K562 (cell line): ENCODE results near the gene MEX3A. TPM values are rescaled to one million over a fixed set of nuclear protein-coding genes. Genes with fewer than 3 reads are reported as not detected.

Experiments used
- ATAC-seq: fragments of 200-7000 bp; cut with Tn5 transposase; 3 replicates; pipeline ENCODE4 v1.9.1; 2020; ENCODE audit warnings: moderate library complexity
- BruUV-seq: library from RNA; stranded (reverse); fragments of 400-500 nt; replicated peaks from 2 replicates; lab custom pipeline; 2021; lab: Mats Ljungman, UMichigan
- CTCF ChIA-PET: fragments of 300-600 bp; formaldehyde crosslinking; extraction: SDS; loops from one replicate; lab custom pipeline; 2021; ENCODE audit warnings: low intra/inter-chr PET ratio; lab: Yijun Ruan, JAX
- POLR2A ChIA-PET: fragments of 300-600, 350-650 bp; sonication (Branson Sonifier 250); formaldehyde crosslinking; extraction: SDS; loops from one replicate; lab custom pipeline; 2021; ENCODE audit warnings: antibody characterized with exemption, inconsistent platforms; lab: Yijun Ruan, JAX
- DNase-seq, 4 experiments: peaks; one replicate each; pipeline versions ENCODE4 v3.0.0 to v3.0.0-alpha.2; 2011 to 2018; ENCODE audit warnings: low spot score in 3 of 4, mixed read lengths in 3 of 4; ENCODE audit errors: extremely low read depth in 1 of 4
- FAIRE-seq: peaks from 2 replicates; lab custom pipeline; 2011; peaks lifted over from hg19 to GRCh38; lab: Jason Lieb, UNC
- H2AFZ ChIP-seq: 2 replicates; pipeline ENCODE4 v1.6.0; 2011; ENCODE audit warnings: low read depth, low read length, control low read depth, inconsistent platforms
- H3K27ac ChIP-seq: fragments of 200-600 bp; 3 replicates; pipeline ENCODE4 v1.8.0; 2011; ENCODE audit warnings: low read depth, mild to moderate bottlenecking, control low read depth, inconsistent platforms, low read length, moderate library complexity, mixed read lengths; ENCODE audit errors: extremely low read depth
- H3K27me3 ChIP-seq, 2 experiments: fragments of 300-600 bp in 1 of 2; 2 replicates in 1 of 2; 3 replicates in 1 of 2; pipeline versions ENCODE4 v1.6.0 to v1.8.0; 2011; ENCODE audit warnings: inconsistent platforms in 2 of 2, low read length in 2 of 2, mild to moderate bottlenecking in 1 of 2, mixed read lengths in 1 of 2, moderate library complexity in 1 of 2; ENCODE audit not compliant: control insufficient read depth in 2 of 2, insufficient read depth in 2 of 2
- H3K36me3 ChIP-seq: fragments of 300-600 bp; 3 replicates; pipeline ENCODE4 v1.8.0; 2011; ENCODE audit warnings: mild to moderate bottlenecking, low read length, inconsistent platforms; ENCODE audit not compliant: control insufficient read depth, insufficient read depth
- H3K4me1 ChIP-seq, 2 experiments: fragments of 200-600 bp in 1 of 2; replicated peaks in 1 of 2; 2 replicates in 1 of 2; 3 replicates in 1 of 2; pipeline versions ENCODE4 v1.5.1 to v1.8.0; 2011; ENCODE audit warnings: inconsistent platforms in 2 of 2, low read length in 2 of 2, mild to moderate bottlenecking in 1 of 2, mixed read lengths in 1 of 2, moderate library complexity in 1 of 2; ENCODE audit not compliant: control insufficient read depth in 2 of 2, insufficient read depth in 2 of 2
- H3K4me2 ChIP-seq: 2 replicates; pipeline ENCODE4 v1.6.1; 2011; ENCODE audit warnings: low read length, control low read depth, inconsistent platforms, mixed read lengths; ENCODE audit not compliant: insufficient read depth
- H3K4me3 ChIP-seq: fragments of 200-600 bp; sonication (generic), shearing (Covaris generic); 2 replicates; pipeline ENCODE4 v1.5.1; 2016; ENCODE audit warnings: control low read depth, inconsistent platforms
- H3K79me2 ChIP-seq: fragments of 200-600 bp; 3 replicates; pipeline ENCODE4 v1.8.0; 2011; ENCODE audit warnings: low read length, inconsistent platforms; ENCODE audit not compliant: control insufficient read depth, insufficient read depth
- H3K9ac ChIP-seq, 2 experiments: 2 replicates each; pipeline versions ENCODE4 v1.6.0 to v1.6.1; 2011; ENCODE audit warnings: low read depth in 2 of 2, low read length in 2 of 2, control low read depth in 1 of 2, inconsistent platforms in 1 of 2, mild to moderate bottlenecking in 1 of 2, mixed read lengths in 1 of 2; ENCODE audit not compliant: insufficient read depth in 1 of 2
- H3K9me1 ChIP-seq: one replicate; pipeline ENCODE4 v1.6.0; 2011; ENCODE audit warnings: inconsistent platforms, mild to moderate bottlenecking, low read length, moderate library complexity; ENCODE audit not compliant: control insufficient read depth, insufficient read depth
- H3K9me3 ChIP-seq: replicated peaks from 2 replicates; pipeline ENCODE4 v1.5.1; 2011; ENCODE audit warnings: low read depth, low read length, inconsistent platforms; ENCODE audit not compliant: control insufficient read depth, insufficient read depth
- H4K20me1 ChIP-seq: replicated peaks from 2 replicates; pipeline ENCODE4 v1.6.1; 2011; ENCODE audit warnings: low read length, inconsistent platforms, mixed read lengths; ENCODE audit not compliant: control insufficient read depth, insufficient read depth
- BCOR ChIP-seq: fragments of 450-650 bp; IDR thresholded peaks from 2 replicates; pipeline ENCODE4 v1.6.1; 2016
- GABPA ChIP-seq: fragments of 200-800 bp; sonication (Bioruptor generic); conservative IDR thresholded peaks from 2 replicates; pipeline ENCODE4 v1.6.1; 2016; ENCODE audit warnings: low read depth, missing genetic modification characterization, missing compliant biosample characterization
- KDM1A ChIP-seq, 2 experiments: fragments of 450-650 bp; IDR thresholded peaks; 2 replicates each; pipeline ENCODE4 v1.6.1; 2016; ENCODE audit warnings: mild to moderate bottlenecking in 2 of 2
- NFYB ChIP-seq: IDR thresholded peaks from 2 replicates; pipeline ENCODE4 v1.6.1; 2011; ENCODE audit warnings: mild to moderate bottlenecking, moderate library complexity; ENCODE audit not compliant: insufficient read length; ENCODE audit errors: extremely low read depth
- RBM25 ChIP-seq: fragments of 200-400 bp; formaldehyde crosslinking; IDR thresholded peaks from 2 replicates; pipeline ENCODE4 v1.6.1; 2018; ENCODE audit warnings: low read length, low read depth, moderate library complexity; ENCODE audit not compliant: severe bottlenecking
- RHOXF2B ChIP-seq: fragments of 250-450 bp; sonication (Bioruptor Pico); conservative IDR thresholded peaks from 2 replicates; pipeline ENCODE4 v1.5.1; 2021
- SRSF1 ChIP-seq: fragments of 200-400 bp; formaldehyde crosslinking; IDR thresholded peaks from 2 replicates; pipeline ENCODE4 v1.6.1; 2017; ENCODE audit warnings: mild to moderate bottlenecking, low read depth, low read length, moderate library complexity
- ZFP36 ChIP-seq: fragments of 150-350 bp; IDR thresholded peaks from 2 replicates; pipeline ENCODE4 v1.6.1; 2018; ENCODE audit warnings: low read length, low read depth; ENCODE audit not compliant: partially characterized antibody
- WGBS: fragments of 100-300 bp; shearing (Covaris generic); methylation state at CpG from one replicate; pipeline ENCODE4 v1.1.6; 2016; ENCODE audit warnings: low coverage, mixed read lengths; ENCODE audit not compliant: insufficient coverage; ENCODE audit errors: missing lambda C conversion rate; 5-methylcytosine and 5-hydroxymethylcytosine counted together
- in situ Hi-C: fragments of 300-500 bp; cut with MboI; formaldehyde crosslinking; loops from 4 replicates; pipeline ENCODE4 v1.15.0; 2018; ENCODE audit warnings: inconsistent platforms, mixed read lengths
- intact Hi-C: fragments of 100-400 bp; cut with micrococcal nuclease; formaldehyde crosslinking; loops from 2 replicates; pipeline ENCODE4 v1.14.2; 2022
- polyA plus RNA-seq, 8 experiments: library from polyadenylated mRNA; depleted of rRNA in 4 of 8; stranded (reverse) in 5 of 8; unstranded in 3 of 8; fragments of >200 nt; fragmentation: Nextera tagmentation in 2 of 8; fragmentation: Illumina TruSeq in 1 of 8; extraction: Ambion mirVana in 2 of 8; extraction: Trizol in 1 of 8; gene quantifications; 2 replicates each; pipeline versions ENCODE4 v1.2.1 to v1.2.3, GENCODE V29; 2011 to 2014; ENCODE audit warnings: inconsistent platforms in 1 of 8, missing spikeins in 1 of 8
- total RNA-seq, 7 experiments: library from RNA; depleted of rRNA in 6 of 7; stranded (reverse); fragments of >200 nt in 6 of 7; fragmentation: Illumina TruSeq in 2 of 7; extraction: Trizol in 2 of 7; gene quantifications; 2 replicates each; pipeline versions ENCODE4 v1.2.1 to v1.2.3, GENCODE V29; 2011 to 2021; ENCODE audit warnings: low replicate concordance in 1 of 7
- TF ChIP-seq, protein P1 (sequence below): fragments of 450-650 bp; conservative IDR thresholded peaks from 2 replicates; pipeline ENCODE4 v1.6.1; 2016; ENCODE audit warnings: missing genetic modification characterization, low read depth, mild to moderate bottlenecking, missing compliant biosample characterization, moderate library complexity

Gene MEX3A
- total and polyA plus RNA-seq, 9 of the 15 experiments (the other 6 are each of a cell fraction or from before 2014, with no cell fraction given) = 0.36 to 13.7 (median 5.2) TPM

GRCh38 chr1:156122086-156122485 lies 39.8 kb upstream of the MEX3A start:
- H3K9me1 ChIP-seq = peaks cover 6% of the 10 kb centered on the region
- H3K36me3 ChIP-seq = peaks cover 34% of the 10 kb centered on the region; the same call in 2 of the 3 replicates
- ATAC-seq = no peak
- peaks cover 34% of the 10 kb centered on the region for H4K20me1 ChIP-seq
- POLR2A ChIA-PET = interaction anchor here (1.2 to 3.8 kb wide), 5 partner anchors 10 to 23 kb away, joined by 4 to 25 read pairs (median 8); no protein-coding TSS in a partner anchor
- no peaks in the 10 kb centered on the region for H3K27me3 ChIP-seq
- no peak overlapping the region; the same call in 1 of the 2 replicates for H2AFZ ChIP-seq
- CTCF ChIA-PET = interaction anchor here (1.9 kb wide), 1 partner anchor 26 kb away, joined by 4 read pairs; no protein-coding TSS in a partner anchor
- no peaks in the 10 kb centered on the region for H3K9me3 ChIP-seq
- H3K4me3 ChIP-seq = no peak overlapping the region; the same call in 1 of the 2 replicates
- in situ Hi-C loops = no loop called here
- H3K9ac ChIP-seq = peak overlapping the region; percentile 75 to 89; a peak in 3 of 4 replicates
- H3K4me1 ChIP-seq = peaks cover 80 to 90% of the 10 kb centered on the region in 2 experiments
- H3K27ac ChIP-seq = peak overlapping the region; percentile 99
- WGBS = 59% methylated on average over 4 of the region's 4 CpGs
- TF ChIP-seq RBM25 = peak; percentile 40
- peak; percentile 68; the same call in 1 of the 2 replicates for TF ChIP-seq BCOR
- TF ChIP-seq GABPA (tag) = 0 out of 2 replicates have a peak, but pooled peaks have one; percentile 8
- peak; percentile 76 for TF ChIP-seq ZFP36
- TF ChIP-seq SRSF1 = no peak
- TF ChIP-seq NFYB = no peak
- TF ChIP-seq, protein P1, sequence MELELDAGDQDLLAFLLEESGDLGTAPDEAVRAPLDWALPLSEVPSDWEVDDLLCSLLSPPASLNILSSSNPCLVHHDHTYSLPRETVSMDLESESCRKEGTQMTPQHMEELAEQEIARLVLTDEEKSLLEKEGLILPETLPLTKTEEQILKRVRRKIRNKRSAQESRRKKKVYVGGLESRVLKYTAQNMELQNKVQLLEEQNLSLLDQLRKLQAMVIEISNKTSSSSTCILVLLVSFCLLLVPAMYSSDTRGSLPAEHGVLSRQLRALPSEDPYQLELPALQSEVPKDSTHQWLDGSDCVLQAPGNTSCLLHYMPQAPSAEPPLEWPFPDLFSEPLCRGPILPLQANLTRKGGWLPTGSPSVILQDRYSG (tag) = no peak
- TF ChIP-seq KDM1A (IDR thresholded peaks at IDR 0.05) = 0 out of 4 replicates have a peak, but pooled peaks of 1 of the 2 experiments have one; percentile 21
- TF ChIP-seq RHOXF2B (CRISPR knock-in tag) = no peak
- TF ChIP-seq, all 486 proteins: peak for 5
- BruUV-seq = no TSS peak
- Histone ChIP-seq H3K79me2 (peaks cover 98% of the 10 kb centered on the region), H3K4me2 (peak overlapping the region; percentile 85)
- FAIRE-seq (no peak), DNase-seq (no peak)
- intact Hi-C loops = loop anchor here (10.0 kb wide), 1 partner anchor 187 kb away; the partner anchor contains the start of gene KHDC4
